NB4 (cell line): ENCODE data around the gene PRR14.
A peak's percentile ranks its signal among the peaks of the same experiment; 100 is the strongest.

Experiments
- DNase-seq: peaks from one replicate; pipeline ENCODE4 v3.0.0; 2010; ENCODE audit warnings: low read depth
- H3K4me3 ChIP-seq: one replicate; pipeline ENCODE4 v1.5.1; 2011; ENCODE audit warnings: mild to moderate bottlenecking, low read depth, low read length, moderate library complexity
- MAX ChIP-seq: IDR thresholded peaks from 2 replicates; pipeline ENCODE4 v1.6.1; 2011; ENCODE audit warnings: low read depth, low read length
- MYC ChIP-seq: IDR thresholded peaks from 2 replicates; pipeline ENCODE4 v1.6.1; 2011; ENCODE audit warnings: low read depth, low read length
- POLR2A ChIP-seq: IDR thresholded peaks from 2 replicates; pipeline ENCODE4 v1.6.1; 2011; ENCODE audit warnings: mild to moderate bottlenecking; ENCODE audit not compliant: insufficient read length; ENCODE audit errors: extremely low read depth
- TF ChIP-seq, protein P1 (sequence below): IDR thresholded peaks from one replicate; pipeline ENCODE4 v1.5.1; 2012; ENCODE audit warnings: low read depth, low read length

Gene PRR14

GRCh38 chr16:30657866-30658730 is 7.3 kb downstream of the PRR14 start, which contains the start of gene FBRS:
Gene FBRS (plus strand): TSS chr16:30658431. CDS start chr16:30659519, 1,088 bp downstream.
- DNase-seq: peak; percentile 100

GRCh38 chr16:30658731-30659506 is 8.2 kb downstream of the PRR14 start:
- peak overlapping the region; percentile 86 for H3K4me3 ChIP-seq
- peak; percentile 98 for DNase-seq
- TF ChIP-seq MAX (peak; percentile 59; the same call in 1 of the 2 replicates), POLR2A (no peak), MYC (peak; percentile 80)

More at GRCh38 chr16:30657866-30658730, 7.3 kb downstream of the PRR14 start, which contains the start of gene FBRS:
- H3K4me3 ChIP-seq: peak within 1 kb of the TSS; percentile 86
- peak; percentile 81 for TF ChIP-seq POLR2A
- peak; percentile 35; the same call in 1 of the 2 replicates for TF ChIP-seq MAX
- TF ChIP-seq, protein P1, sequence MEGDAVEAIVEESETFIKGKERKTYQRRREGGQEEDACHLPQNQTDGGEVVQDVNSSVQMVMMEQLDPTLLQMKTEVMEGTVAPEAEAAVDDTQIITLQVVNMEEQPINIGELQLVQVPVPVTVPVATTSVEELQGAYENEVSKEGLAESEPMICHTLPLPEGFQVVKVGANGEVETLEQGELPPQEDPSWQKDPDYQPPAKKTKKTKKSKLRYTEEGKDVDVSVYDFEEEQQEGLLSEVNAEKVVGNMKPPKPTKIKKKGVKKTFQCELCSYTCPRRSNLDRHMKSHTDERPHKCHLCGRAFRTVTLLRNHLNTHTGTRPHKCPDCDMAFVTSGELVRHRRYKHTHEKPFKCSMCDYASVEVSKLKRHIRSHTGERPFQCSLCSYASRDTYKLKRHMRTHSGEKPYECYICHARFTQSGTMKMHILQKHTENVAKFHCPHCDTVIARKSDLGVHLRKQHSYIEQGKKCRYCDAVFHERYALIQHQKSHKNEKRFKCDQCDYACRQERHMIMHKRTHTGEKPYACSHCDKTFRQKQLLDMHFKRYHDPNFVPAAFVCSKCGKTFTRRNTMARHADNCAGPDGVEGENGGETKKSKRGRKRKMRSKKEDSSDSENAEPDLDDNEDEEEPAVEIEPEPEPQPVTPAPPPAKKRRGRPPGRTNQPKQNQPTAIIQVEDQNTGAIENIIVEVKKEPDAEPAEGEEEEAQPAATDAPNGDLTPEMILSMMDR: peak; percentile 60
- TF ChIP-seq MYC: peak; percentile 71

DNA sequence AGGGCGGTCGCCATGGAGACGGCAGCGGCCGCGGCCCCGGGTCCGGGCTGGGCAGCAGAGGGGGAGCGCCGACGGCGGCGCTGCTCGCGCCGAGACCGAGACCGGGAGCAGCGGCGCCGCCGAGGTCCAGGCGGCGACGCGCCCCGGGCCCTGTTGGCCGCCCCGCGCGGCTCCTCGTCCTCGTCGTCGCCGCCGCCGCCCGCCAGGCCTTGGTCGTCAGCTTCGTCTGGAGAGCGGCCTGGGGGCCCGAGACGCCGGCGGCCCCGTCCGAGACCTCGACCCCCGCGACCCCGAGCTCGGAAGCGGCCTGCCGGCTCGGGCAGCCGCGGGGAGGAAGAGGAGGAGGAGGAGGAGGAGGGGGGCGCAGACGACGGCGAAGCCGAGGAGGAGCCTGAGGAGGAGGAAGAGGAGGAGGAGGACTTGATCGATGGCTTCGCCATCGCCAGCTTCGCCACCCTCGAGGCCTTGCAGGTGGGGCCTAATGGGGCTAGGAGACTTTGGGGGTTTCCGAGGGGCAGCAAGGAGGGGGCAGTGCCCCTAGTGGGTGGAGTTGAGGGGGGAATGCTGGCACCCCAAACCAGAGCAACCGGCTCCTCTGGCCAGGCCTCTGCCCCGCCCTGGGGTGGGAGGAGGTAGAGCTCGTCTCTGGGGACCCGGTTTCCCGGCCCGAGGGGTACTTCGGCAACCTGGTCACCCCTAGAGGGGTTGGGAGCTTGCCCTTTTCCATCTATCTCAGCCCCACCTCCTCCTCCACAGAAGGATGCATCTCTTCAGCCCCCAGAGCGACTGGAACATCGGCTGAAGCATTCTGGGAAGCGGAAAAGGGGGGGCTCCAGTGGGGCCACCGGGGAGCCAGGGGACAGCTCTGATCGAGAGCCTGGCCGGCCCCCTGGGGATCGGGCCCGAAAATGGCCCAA is 9.0 kb downstream of the PRR14 start:
- peak; percentile 50 for DNase-seq
- H3K4me3 ChIP-seq: peak overlapping the region; percentile 86
- TF ChIP-seq MYC: no peak
- no peak for TF ChIP-seq POLR2A
- TF ChIP-seq, protein P1: no peak
- TF ChIP-seq MAX: no peak

DNA sequence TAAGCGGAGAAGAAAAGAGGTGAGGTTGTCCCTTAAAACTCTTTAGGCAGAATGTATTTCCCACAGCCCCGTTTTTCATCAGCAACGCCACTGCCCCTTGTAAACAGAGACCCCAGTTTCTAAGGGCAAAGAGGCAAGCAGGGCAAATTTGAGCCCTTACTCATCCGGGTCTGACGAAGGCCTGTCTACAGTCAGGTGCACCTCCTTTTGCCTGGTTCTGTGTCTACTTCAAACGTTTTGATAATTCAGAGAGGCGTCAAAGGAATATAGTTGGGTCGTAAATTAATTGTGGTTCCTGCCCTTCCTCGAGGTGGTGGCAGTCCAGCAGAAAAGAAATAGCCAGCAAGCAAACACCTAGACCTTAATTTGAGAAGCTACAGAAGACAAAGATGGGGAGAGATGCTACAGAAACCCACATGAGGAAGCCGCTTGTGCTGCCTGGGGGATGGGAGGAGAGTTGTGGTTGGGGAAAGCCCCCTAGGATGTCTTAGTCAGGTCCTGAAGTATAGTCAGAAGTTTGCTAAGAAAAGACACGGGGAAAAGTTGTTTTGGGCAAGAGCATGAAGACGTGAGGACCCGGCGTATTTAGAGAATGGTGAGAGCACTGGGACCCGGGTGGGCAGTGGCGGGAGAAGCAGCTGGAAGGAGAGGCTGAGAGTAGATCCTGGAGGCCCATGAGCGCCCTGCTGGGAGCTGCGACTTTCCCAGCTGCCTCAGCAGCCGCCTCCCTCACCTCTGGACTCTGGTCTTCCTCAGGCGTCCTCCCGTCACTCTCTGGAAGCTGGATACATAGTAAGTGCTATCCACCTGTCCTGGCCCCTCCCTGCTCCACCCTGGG is 9.9 kb downstream of the PRR14 start:
- TF ChIP-seq, protein P1: no peak
- TF ChIP-seq MYC (no peak), POLR2A (no peak), MAX (no peak)
- H3K4me3 ChIP-seq: peak overlapping the region; percentile 86
- DNase-seq: peak; percentile 64

GRCh38 chr16:30662449-30662848 is 11.7 kb downstream of the PRR14 start:
- DNase-seq: no peak
- TF ChIP-seq, protein P1: no peak
- no peak for TF ChIP-seq POLR2A
- TF ChIP-seq MAX: no peak
- no peak for TF ChIP-seq MYC
- H3K4me3 ChIP-seq: no peak overlapping the region
